Amygdala (tissue), 56 donors: Measurements from ENCODE around the gene LDLRAD4.
A peak's percentile ranks its signal among the peaks of the same experiment; 100 is the strongest.

Source experiments
- DNase-seq, 56 donors: peaks; one replicate each; lab custom pipeline; 2025; lab: John Stamatoyannopoulos, UW

The LDLRAD4 gene

GRCh38 chr18:13218368-13218991 lies at the start of gene LDLRAD4:
Gene LDLRAD4 (plus strand): TSS chr18:13218760.
- DNase-seq, result peak in 27 of 56 donors; percentile 17 to 66 (median 45)

- no peak for DNase-seq
These were observed 44.9 kb upstream of the LDLRAD4 start for GRCh38 chr18:13173578-13174145.

GRCh38 chr18:13175266-13175665 lies 43.3 kb upstream of the LDLRAD4 start:
- no peak for DNase-seq

- no peak for DNase-seq
These were observed 42.8 kb upstream of the LDLRAD4 start for GRCh38 chr18:13175754-13176210.

GRCh38 chr18:13176847-13177246 lies 41.7 kb upstream of the LDLRAD4 start:
- no peak for DNase-seq

GRCh38 chr18:13178197-13178596 lies 40.4 kb upstream of the LDLRAD4 start:
- DNase-seq, result no peak

GRCh38 chr18:13178976-13179375 lies 39.6 kb upstream of the LDLRAD4 start:
- no peak for DNase-seq

GRCh38 chr18:13179566-13180113 lies 38.9 kb upstream of the LDLRAD4 start:
- DNase-seq, result no peak

- DNase-seq, result no peak
These were observed 37.8 kb upstream of the LDLRAD4 start for GRCh38 chr18:13180614-13181375.

GRCh38 chr18:13181765-13182164 lies 36.8 kb upstream of the LDLRAD4 start:
- DNase-seq, result no peak

- no peak for DNase-seq
These were observed 35.2 kb upstream of the LDLRAD4 start for GRCh38 chr18:13183359-13183758.

GRCh38 chr18:13183790-13184189 lies 34.8 kb upstream of the LDLRAD4 start:
- no peak for DNase-seq

- no peak for DNase-seq
These were observed 34.2 kb upstream of the LDLRAD4 start for GRCh38 chr18:13184396-13184795.

GRCh38 chr18:13185675-13186198 lies 32.8 kb upstream of the LDLRAD4 start:
- no peak for DNase-seq

GRCh38 chr18:13186687-13187086 lies 31.9 kb upstream of the LDLRAD4 start:
- DNase-seq, result no peak

- DNase-seq, result no peak
These were observed 31.1 kb upstream of the LDLRAD4 start for GRCh38 chr18:13187498-13187897.

- no peak for DNase-seq
These were observed 27.5 kb upstream of the LDLRAD4 start for GRCh38 chr18:13191031-13191430.

GRCh38 chr18:13191779-13192178 lies 26.8 kb upstream of the LDLRAD4 start:
- peak in 1 of 56 donors; percentile 8 for DNase-seq

GRCh38 chr18:13192970-13193369 lies 25.6 kb upstream of the LDLRAD4 start:
- DNase-seq, result no peak

- no peak for DNase-seq
These were observed 24.3 kb upstream of the LDLRAD4 start for GRCh38 chr18:13194239-13194638.

GRCh38 chr18:13198701-13199100 lies 19.9 kb upstream of the LDLRAD4 start:
- no peak for DNase-seq
